Measurements from ENCODE around the gene LPP. TPM values are rescaled to one million over a fixed set of nuclear protein-coding genes. Genes with fewer than 3 reads are reported as not detected.
A peak's percentile ranks its signal among the peaks of the same experiment; 100 is the strongest.

Gene LPP
- total RNA-seq, 1 experiment from 2014 or later = 12.6 TPM

DNA sequence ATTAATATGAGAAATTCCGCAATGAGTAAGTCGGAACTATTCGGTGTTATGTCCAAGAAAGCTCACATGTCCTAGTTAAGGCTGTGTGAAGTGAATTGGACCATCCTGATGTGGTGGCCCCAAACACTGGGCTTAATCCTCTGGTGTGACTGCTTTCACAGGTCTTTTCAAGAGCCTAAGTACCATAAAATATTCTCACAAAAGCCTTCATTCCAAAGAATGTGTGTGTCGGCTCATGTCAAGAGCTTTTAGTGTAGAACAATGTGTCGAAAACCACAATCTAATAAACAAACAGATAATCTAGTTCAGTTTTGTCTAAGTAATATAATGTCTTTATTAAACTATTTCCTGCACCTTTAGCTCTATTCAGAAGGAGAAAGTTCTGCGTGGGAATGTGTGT lies 311.4 kb downstream of the LPP start:
- in situ Hi-C loops (cut with HindIII; ENCODE audit: low sequenced_read_pairs) = no loop called here
- DNase-seq (ENCODE audit: low spot score) = no peak

DNA sequence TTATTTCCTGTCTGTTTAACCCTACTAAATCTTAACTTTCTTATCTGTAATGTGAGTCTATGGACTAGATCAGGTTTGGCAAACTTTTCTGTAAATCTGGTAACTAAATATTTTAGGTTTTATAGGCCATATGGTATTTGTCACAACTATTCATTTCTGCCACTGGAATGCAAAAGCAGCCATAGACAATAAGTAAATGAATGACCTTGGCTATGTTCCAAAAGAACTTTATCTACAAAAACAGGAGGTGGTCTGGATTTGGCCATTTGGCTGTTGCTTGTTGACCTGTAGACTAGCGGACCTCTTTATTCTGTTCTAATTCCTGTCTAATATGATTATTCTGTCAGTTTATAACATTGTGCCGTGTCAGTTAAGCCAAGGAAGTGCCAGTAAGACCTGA lies 314.2 kb downstream of the LPP start:
- no peak for DNase-seq (ENCODE audit: low spot score)
- in situ Hi-C loops (cut with HindIII; ENCODE audit: low sequenced_read_pairs) = no loop called here

DNA sequence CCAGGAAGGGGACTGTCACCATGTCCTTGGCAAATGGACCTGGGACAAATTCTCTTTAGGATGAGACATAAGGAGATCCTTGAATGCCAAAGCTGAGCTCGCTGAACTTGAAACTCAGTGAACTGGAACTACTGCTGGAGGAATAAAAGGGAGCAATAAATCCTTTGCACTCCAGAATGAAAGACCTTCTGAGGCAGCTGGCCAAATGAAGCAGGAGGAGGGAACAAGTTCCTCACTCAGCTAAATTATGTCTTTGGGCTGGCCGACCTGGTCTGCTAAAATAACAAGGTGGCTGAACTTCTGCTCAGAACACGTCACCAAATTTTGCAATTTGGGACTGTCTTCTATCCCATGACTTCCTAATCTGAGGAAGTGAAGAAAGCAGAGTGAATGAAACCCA lies 314.7 kb downstream of the LPP start:
- DNase-seq (ENCODE audit: low spot score) = peak; percentile 55
- in situ Hi-C loops (cut with HindIII; ENCODE audit: low sequenced_read_pairs) = no loop called here

DNA sequence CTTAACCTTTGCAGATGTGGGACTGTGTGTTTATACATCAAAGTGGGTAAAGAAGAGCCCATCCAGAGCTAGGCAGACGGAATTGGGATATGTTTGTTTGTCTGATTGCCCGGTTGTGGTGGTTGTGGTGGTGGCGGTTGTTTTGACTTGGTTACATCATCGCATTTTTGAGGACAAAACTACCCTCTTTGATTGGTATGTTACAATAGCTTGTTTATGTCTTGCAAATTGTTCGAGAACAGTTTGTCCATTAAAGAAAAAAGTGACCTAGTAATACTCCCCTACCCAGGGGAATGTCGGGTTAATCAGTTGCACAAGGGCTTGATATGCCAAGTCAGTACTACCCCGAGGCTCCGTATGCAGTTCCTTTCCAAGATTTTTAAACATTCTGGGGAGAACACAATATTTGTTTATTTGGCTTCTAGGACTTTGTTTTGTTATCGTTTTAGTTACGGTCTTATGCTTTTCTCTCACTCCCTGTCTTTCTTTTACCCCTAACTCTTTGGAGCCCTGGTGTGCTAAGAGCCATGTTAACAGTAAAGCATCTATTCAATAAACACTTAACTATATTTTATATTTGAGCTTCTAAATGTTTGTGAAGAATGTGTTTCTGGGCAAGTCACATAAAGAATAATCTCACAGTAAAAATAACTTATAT lies 315.4 kb downstream of the LPP start:
- DNase-seq (ENCODE audit: low spot score) = peak; percentile 36
- in situ Hi-C loops (cut with HindIII; ENCODE audit: low sequenced_read_pairs) = no loop called here

DNA sequence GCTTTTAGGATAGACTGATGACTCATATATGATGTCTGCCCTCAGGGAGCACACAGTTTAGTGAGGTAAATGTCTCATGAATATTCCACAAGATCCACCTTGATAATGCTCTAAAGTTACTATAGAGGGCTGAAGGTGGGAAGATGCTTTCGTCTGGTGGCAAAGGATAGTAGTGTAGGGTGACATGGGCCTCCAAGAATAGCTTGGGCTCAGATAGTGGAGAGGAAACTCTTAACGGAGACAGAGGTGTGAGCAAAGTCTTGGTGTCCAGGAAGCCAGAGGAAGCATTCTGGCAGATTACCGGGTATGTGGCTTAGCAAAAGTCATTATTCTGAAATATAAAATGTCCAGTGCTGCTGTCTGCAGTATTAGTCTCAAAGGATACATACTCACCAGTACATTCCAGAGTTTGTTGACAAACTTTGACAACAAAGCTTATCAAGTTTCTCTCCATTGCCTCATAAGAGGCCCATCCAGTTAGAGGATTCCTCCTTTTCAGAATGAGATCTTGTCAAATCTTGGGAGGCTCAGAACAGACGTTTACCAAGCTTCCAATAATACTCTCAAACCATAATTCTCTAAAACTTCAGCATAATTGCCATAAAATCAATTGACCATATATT lies 316.7 kb downstream of the LPP start:
- DNase-seq (ENCODE audit: low spot score) = no peak
- in situ Hi-C loops (cut with HindIII; ENCODE audit: low sequenced_read_pairs) = no loop called here

DNA sequence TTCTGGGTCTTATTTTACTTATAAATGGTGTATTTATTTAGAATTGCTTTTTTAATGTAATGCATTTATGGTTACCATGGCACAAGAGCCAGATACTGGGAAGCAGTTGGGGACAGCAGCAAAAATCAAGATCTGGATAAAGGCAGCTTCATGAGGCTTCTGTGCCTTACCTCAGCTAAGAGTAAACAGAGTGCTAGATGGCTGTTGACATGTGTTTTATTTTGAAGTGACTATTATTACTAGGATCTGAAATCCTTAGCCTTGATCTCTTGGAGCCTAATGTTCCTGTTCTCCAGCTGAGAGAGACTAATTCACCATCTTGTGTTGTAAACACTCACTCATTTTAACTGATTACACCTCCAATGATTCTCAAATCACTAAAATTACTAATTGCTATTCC lies 317.8 kb downstream of the LPP start:
- in situ Hi-C loops (cut with HindIII; ENCODE audit: low sequenced_read_pairs) = no loop called here
- peak; percentile 31 for DNase-seq (ENCODE audit: low spot score)

DNA sequence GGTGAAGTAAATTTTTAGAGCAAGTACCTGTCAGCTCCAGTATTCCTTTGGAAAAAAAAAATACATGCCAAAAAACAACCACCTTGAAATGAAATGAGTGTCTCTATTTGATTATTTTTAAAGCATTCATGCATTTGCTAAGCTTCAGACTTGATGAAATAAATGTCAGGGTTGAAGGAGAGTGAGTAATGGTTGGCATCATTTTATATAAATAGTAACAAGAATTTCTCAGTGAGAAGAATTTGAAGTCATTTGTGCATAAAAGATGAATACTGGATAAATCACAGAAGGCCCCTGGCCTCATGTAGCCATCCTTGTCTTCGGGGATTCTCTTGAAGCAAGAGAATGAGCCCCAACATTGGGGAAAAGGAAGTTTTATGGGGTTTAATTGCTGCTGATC lies 318.4 kb downstream of the LPP start:
- peak; percentile 27 for DNase-seq (ENCODE audit: low spot score)
- in situ Hi-C loops (cut with HindIII; ENCODE audit: low sequenced_read_pairs) = no loop called here

DNA sequence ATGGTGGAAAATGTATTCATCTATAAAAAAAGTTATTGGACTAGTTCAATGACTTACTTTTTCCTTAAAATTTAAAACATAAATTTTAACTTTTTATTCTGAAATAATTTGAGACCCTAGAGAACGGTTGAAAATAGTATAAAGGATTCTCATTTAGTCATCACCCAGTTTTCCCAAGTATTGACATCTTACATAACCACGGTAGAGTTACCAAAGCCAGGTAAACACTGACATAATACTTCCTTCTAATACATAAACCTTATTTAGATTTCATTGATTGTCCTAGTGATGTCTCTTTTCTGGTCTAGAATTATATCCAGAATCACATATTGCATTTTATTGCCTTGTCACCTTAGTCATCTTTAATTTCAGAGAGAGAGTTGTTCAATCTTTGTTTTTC lies 319.1 kb downstream of the LPP start:
- in situ Hi-C loops (cut with HindIII; ENCODE audit: low sequenced_read_pairs) = no loop called here
- DNase-seq (ENCODE audit: low spot score) = no peak

DNA sequence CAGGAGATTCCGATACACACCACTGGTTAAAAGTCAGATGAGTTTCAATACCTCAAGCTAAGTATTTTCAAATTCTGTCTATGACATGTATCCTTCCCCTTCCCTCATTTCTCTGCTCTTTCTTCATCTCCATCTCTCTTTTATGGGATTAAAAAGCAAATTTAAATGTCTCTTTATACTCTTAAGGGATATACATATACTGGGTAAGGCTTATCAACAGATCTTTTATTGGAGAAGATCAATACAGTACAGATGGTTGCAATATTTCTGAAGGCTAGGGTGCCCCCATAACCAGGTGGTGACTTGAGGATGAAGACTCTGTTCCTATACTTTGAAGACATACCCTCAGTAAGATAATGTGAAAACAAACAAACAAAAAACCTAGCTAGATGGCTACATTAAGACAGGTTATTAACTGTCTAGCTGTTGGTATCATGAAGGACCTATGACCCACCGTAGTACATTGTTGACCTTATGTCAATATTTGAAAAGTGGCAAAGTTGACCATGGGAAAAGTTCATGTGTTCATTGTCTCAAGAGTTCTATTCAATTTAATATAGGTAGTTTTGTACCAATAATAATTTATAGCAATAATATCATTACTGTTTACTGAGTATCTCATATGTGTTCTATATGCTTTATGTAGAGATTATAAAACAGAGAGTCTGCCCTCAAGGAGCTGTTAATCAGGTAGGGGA lies 319.8 kb downstream of the LPP start:
- in situ Hi-C loops (cut with HindIII; ENCODE audit: low sequenced_read_pairs) = no loop called here

DNA sequence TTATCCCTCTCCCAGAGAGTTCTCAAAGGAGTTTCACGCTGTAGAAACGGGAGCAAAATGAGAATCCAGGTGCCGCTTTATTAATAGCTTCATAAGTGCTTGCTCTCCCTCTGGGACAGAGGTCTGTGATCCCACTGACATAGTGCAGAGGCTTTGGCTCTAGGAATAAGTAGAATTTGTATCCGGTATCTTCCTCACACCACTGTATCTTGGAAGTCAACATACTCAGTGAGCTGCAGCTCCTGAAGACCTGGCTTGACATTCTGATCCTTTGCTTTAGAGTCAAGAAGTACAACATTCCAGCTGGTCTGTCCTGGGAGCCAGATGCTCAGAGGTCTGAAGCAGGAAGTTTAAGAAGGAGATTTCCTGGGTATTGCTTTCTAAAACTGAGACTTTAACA lies 323.0 kb downstream of the LPP start:
- in situ Hi-C loops (cut with HindIII; ENCODE audit: low sequenced_read_pairs) = no loop called here

More for the DNA sequence above, 319.8 kb downstream of the LPP start:
- no peak for DNase-seq (ENCODE audit: low spot score)

DNA sequence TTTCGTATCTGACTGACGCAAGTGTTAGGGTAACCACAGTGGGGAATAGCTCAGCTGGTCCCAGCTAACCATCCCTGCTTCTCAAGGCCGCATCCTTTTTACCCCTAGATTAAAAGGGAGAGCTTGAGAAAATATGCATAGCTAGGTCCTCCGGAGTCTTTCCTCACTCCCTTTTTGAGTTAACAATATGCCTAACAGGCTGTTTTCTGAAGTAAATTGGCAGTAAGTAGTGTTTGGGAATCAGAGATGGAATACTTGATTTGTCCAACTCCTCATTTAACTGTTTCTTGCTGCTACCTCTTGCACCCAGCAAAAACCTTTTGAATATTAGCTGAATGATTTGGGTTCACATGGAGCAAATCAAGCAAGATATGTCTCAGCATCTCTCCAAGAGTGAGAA lies 326.1 kb downstream of the LPP start:
- no peak for DNase-seq (ENCODE audit: low spot score)
- in situ Hi-C loops (cut with HindIII; ENCODE audit: low sequenced_read_pairs) = no loop called here

More for the DNA sequence above, 323.0 kb downstream of the LPP start:
- DNase-seq (ENCODE audit: low spot score) = no peak

DNA sequence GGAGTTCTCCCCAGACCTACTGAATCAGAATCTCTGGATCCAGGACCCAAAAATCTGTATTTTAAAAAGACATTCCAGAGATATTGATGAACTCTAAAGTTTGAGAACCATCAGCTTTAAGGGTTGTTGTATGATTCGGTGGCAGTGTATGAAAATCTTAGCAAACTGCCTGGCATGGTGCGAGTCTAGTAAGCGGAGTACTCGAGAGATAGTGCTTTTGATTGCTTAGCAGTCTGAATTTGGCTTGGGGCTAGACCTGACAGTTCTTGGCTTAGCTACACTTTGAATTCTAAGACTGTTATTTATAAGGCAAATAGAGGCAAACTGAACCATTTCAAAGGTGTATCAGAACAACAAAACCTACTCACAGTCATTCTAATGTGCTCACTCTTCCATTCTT lies 329.0 kb downstream of the LPP start:
- no peak for DNase-seq (ENCODE audit: low spot score)
- in situ Hi-C loops (cut with HindIII; ENCODE audit: low sequenced_read_pairs) = no loop called here

DNA sequence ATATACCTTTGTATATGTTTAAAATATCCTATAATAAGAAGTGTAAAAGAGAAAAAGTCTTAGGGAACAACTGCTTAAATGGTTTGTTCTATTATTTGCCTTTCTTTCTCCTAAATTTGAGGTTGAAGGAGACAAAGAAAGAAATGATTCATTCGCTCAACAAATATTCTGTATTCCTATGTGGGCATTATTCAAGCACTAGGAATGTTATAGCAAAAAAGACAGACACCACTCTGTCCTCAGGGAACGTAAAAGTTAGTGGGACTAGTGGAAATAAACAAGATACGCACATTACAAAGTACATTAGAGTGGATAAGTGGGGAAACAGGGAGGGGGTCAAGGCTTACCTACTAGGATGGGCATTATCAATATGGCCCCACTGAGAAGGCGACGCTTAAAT lies 332.2 kb downstream of the LPP start:
- DNase-seq (ENCODE audit: low spot score) = no peak
- in situ Hi-C loops (cut with HindIII; ENCODE audit: low sequenced_read_pairs) = no loop called here

DNA sequence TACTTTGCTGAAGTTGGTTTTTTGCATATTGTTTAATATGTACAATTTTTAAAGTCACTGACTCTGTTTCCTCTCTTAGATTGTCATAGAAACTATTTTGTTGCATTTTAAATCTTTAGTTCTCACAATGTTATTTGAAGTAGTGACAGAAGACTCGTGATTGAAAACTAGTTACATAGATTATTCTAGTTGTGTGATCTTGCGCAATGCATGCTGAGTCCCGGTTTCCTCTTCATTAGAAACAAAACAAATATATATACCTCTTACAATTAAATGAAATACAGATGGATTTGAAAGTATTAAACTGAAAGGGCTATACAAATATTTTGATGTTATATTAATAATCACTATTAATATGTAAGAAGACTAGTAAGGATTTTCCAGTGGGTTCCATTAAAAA lies 333.0 kb downstream of the LPP start:
- DNase-seq (ENCODE audit: low spot score) = no peak
- in situ Hi-C loops (cut with HindIII; ENCODE audit: low sequenced_read_pairs) = no loop called here

DNA sequence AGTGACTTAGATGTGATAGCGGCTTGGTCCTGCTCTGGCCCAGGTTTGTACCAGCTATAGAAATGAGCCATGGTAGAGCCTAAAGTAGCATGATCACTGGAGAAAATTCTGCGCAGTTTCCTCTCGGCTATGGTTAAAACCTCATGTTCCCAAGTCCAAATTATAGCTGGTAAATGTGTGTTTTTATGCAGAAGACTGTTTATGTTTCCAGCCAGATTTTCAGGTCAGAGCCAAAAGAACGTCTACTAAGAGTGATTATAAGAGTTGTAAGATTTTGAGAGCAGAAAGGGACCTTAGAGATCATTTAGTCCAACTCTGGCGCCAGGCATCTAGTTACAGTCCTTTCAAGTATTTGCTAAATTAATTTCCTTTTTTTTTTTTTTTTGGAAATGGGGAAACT lies 333.7 kb downstream of the LPP start:
- in situ Hi-C loops (cut with HindIII; ENCODE audit: low sequenced_read_pairs) = no loop called here
- DNase-seq (ENCODE audit: low spot score) = no peak

DNA sequence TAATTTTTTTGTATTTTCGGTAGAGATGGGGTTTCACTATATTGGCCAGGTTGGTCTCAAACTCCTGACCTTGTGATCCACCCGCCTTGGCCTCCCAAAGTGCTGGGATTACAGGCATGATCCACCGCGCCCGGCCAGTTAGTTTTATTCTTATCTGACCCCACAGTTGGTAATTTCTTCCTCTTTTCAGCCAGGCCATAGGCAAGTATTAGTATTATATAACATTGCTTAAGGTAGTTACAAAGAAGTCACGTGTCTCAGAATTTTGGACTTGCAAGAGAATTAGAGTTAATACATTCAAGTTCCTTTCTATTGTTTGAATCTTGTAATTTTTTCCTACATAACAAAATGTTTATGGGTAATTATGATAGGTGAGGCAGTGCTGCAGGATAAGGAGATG lies 334.8 kb downstream of the LPP start:
- in situ Hi-C loops (cut with HindIII; ENCODE audit: low sequenced_read_pairs) = no loop called here
- no peak for DNase-seq (ENCODE audit: low spot score)

DNA sequence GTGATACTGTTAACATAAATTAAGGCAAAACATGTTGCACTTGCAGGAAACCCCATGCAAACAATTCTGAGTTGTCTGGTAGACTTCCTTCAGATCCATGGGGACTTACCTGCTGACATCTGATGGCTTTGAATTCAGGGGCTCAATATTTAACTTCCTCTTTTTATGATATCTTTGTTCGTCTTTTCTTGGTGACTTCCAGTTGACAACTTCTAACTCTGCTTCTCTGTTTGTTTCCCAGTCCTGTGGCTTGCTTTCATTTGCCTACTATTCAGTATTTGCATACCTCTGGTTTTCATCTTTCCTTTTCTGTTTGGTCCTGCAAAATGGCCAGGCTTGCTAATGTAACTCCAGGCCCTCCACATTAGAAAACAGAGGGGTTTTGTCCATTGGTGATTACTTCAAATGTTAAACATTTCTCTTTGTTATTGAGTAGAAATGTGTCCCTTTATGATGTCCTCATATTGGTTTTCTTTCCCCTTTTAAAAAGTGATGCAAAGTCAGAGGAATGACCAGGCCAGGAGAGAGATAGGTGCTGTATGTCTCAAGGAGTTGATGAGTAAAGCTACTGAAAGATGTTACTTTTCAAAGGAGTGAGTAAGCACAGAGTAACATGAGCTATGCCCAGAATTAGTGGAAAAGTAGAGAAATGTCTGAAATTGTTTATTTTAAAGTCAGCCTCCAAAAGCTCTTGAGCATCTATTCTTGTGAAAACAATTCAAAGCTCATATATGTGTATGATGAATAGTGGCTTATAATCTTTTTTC lies 335.9 kb downstream of the LPP start:
- no peak for DNase-seq (ENCODE audit: low spot score)

DNA sequence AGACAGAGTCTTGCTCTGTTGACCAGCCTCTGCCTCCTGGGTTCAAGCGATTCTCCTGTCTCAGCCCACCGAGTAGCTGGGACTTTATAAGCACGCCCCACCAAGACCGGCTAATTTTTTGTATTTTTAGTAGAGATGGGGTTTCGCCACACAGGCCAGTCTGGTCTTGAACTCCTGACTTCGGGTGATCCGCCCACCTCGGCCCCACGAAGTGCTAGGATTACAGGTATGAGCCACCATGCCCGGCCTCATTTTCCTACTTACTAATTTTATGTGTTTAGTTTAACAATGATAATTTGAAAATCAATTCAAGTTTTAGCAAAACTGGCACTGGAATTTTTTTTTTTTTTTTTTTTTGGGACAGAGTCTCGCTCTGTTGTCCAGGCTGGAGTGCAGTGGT lies 336.5 kb downstream of the LPP start:
- DNase-seq (ENCODE audit: low spot score) = no peak
- in situ Hi-C loops (cut with HindIII; ENCODE audit: low sequenced_read_pairs) = no loop called here

More for the DNA sequence above, 335.9 kb downstream of the LPP start:
- in situ Hi-C loops (cut with HindIII; ENCODE audit: low sequenced_read_pairs) = no loop called here

DNA sequence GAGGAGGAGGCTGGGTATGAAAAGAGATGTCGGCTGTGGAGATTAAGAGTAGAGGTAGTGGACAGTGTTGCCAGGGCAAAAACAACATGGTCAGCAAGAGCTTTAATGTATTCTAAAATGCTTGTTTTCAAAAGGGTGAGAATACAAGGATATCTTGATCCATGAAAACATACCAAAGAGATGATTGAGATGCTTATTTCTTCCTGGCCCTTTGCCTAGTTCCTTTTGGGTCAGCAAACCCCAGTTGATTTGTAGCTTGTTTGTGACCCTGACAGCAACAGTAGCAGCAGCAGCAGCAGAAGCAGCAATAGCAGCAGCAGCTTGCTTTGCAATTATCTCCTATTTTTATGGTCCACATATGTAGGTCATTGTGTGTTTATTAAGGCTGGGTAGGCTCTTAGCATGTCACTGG lies 337.3 kb downstream of the LPP start:
- peak; percentile 39 for DNase-seq (ENCODE audit: low spot score)
- in situ Hi-C loops (cut with HindIII; ENCODE audit: low sequenced_read_pairs) = no loop called here

DNA sequence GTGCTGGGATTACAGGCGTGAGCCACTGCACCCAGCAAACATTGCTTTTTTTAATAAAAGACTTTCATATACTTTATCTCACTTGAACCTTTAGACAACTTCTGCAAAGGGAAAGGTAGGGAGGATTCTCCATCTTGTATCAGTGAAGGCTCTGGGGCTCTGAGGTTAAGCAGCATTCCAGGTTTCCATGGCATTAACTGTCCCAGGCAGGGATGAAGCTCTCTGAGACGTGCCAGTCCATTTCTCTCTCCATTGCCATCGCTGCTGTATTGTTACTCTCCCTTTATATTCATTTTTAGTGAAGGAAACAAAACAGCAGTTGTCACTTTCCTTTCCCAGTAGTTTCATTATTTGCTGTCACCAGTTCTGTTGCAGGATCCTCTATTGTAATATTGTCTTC lies 342.4 kb downstream of the LPP start:
- DNase-seq (ENCODE audit: low spot score) = no peak
- in situ Hi-C loops (cut with HindIII; ENCODE audit: low sequenced_read_pairs) = no loop called here

Data from G401 (cell line).